NCI-H2227 treated with DMSO at 0.1 percent for 48 hours (cell line): ENCODE data around the gene ZNF724.
"Not testable (repeated sequence)": the region's sequence is repeated elsewhere in the genome, so short reads cannot be mapped to it uniquely, and the experiment has no call there.

Experiments
- DNase-seq: peaks from one replicate; lab custom pipeline; 2025; lab: John Stamatoyannopoulos, UW

ZNF724 gene

GRCh38 chr19:23249911-23250649 is at the start of gene ZNF724:
ZNF724 (minus strand) TSS chr19:23250394; CDS start chr19:23250242, 152 bp downstream.
- DNase-seq = peak; percentile 80

GRCh38 chr19:23294141-23294540 is 43.9 kb upstream of the ZNF724 start:
- DNase-seq = no peak

- not testable (repeated sequence) for DNase-seq
Measured at GRCh38 chr19:23289966-23290365, 39.8 kb upstream of the ZNF724 start.

DNA sequence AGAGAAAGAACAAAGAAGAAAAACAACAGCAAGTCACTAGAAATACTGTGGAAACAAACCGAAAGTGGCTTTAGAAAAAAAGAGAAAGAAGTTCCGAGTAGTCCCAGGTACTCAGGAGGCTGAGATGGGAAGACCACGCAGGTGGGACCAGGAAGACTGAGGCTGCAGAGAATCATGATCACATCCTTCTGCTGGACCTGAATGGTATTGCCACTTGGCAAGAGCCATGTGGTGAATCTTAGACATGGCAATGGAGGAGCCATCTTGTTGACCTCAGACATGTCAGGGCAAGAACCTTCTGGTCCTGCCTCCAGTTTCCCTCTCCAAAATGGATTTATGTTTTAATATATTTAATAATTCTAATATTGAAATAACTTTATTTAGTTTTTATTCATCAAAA is 37.4 kb upstream of the ZNF724 start:
- no peak for DNase-seq

GRCh38 chr19:23286477-23286876 is 36.3 kb upstream of the ZNF724 start:
- DNase-seq = no peak

- no peak for DNase-seq
Measured at GRCh38 chr19:23285948-23286347, 35.8 kb upstream of the ZNF724 start.

GRCh38 chr19:23285326-23285725 is 35.1 kb upstream of the ZNF724 start:
- DNase-seq = not testable (repeated sequence)

- DNase-seq = no peak
Measured at GRCh38 chr19:23283925-23284324, 33.7 kb upstream of the ZNF724 start.

DNA sequence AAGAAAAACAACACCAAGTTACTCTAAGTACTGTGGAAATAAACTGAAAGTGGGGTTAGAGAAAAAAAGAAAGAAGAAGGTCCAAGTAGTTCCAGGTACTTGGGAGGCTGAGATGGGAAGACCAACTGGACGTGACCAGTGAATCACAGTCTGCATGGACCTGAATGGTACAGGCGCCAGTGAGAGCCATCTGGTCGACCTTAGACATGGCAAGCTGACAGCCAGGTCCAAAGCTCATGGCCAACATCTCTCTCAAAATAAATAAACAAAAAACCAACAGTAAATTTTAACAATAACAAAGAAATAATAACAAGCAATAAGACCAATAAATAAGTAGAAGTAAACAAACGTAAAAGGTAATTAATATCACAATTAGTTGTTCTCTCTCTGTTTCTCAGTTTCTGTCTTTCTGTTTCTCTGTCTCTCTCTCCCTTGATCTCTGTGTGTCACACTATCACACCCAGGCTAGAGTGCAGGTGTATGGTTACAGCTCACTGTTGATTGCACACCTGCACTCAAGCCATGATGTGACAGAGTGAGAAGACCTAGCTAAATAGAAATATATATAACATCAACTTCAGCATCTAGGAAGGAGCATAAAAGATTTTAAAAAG is 31.6 kb upstream of the ZNF724 start:
- no peak for DNase-seq

DNA sequence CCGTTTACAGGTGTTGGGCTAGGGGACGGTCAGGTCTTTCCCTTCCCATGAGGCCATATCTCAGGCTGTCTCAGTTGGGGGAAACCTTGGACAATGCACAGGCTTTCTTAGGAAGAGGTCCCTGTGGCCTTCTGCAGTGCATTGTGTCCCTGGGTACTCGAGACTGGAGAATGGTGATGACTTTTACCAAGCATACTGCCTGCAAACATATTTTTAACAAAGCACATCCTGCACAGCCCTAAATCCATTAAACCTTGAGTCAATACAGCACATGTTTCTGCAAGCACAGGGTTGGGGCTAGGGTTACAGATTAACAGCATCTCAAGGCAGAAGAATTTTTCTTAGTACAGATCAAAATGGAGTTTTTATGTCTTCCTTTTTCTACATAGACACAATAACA is 27.9 kb upstream of the ZNF724 start:
- DNase-seq = not testable (repeated sequence)

- DNase-seq = peak; percentile 88
Measured at GRCh38 chr19:23273590-23274412, 23.6 kb upstream of the ZNF724 start.

- DNase-seq = no peak
Measured at GRCh38 chr19:23273022-23273589, 22.9 kb upstream of the ZNF724 start.

DNA sequence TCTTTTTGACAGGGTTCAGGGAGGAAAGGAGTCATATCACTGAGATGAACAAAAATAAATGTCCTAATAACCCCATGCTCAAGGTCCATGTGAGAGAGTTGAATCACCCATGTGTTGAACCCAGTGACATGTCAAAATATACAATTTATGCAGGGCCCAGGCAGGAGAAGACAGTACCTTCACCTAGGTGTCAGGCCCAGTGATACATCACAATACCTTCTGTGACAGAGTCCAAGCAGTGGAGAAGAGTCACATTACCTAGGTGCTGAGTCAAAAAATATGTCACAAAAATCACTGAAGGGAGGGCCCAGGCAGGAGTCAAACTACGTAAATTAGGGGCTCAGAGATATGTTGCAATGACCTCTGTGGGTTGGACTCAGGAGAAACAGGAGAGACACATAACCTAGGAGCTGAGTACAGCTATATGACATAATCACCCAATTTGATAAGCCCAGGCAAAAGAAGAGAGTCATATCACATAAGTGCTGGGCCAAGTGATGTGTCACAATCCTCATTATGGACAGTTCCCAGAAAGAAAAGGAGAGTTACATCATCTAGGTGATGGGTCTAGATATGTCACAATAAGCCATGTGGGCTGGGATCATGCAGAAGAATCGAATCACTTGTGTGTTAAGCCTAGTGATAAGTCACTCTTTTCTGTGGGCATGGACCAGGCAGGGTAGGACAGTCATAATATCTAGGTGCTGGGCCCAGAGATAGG is 13.8 kb upstream of the ZNF724 start:
- DNase-seq = no peak

- no peak for DNase-seq
Measured at GRCh38 chr19:23263396-23263795, 13.2 kb upstream of the ZNF724 start.

GRCh38 chr19:23262920-23263319 is 12.7 kb upstream of the ZNF724 start:
- no peak for DNase-seq

GRCh38 chr19:23261496-23262020 is 11.4 kb upstream of the ZNF724 start:
- no peak for DNase-seq

- no peak for DNase-seq
Measured at GRCh38 chr19:23260956-23261355, 10.8 kb upstream of the ZNF724 start.

- no peak for DNase-seq
Measured at GRCh38 chr19:23259961-23260360, 9.8 kb upstream of the ZNF724 start.

GRCh38 chr19:23255700-23256099 is 5.5 kb upstream of the ZNF724 start:
- no peak for DNase-seq

- no peak for DNase-seq
Measured at GRCh38 chr19:23254141-23254910, 4.1 kb upstream of the ZNF724 start.

- DNase-seq = not testable (repeated sequence)
Measured at GRCh38 chr19:23253256-23253655, 3.1 kb upstream of the ZNF724 start.
